KBM-7 (cell line): Measurements from ENCODE around the gene ARSI.
"Not testable (repeated sequence)": the region's sequence is repeated elsewhere in the genome, so short reads cannot be mapped to it uniquely, and the experiment has no call there.

ENCODE experiments used
- DNase-seq: peaks from one replicate; pipeline ENCODE4 v3.0.0-alpha.2; 2015
- in situ Hi-C: fragments of 300-500 bp; cut with MboI; formaldehyde crosslinking; loops from 2 replicates; pipeline ENCODE4 v1.14.3; 2020; ENCODE audit warnings: low sequenced_read_pairs, low pct_unique_long_range_greater_than_20kb, mixed read lengths

The ARSI gene

GRCh38 chr5:150258130-150258529 lies 44.6 kb downstream of the ARSI start:
- DNase-seq: no peak
- in situ Hi-C loops: no loop called here

DNA sequence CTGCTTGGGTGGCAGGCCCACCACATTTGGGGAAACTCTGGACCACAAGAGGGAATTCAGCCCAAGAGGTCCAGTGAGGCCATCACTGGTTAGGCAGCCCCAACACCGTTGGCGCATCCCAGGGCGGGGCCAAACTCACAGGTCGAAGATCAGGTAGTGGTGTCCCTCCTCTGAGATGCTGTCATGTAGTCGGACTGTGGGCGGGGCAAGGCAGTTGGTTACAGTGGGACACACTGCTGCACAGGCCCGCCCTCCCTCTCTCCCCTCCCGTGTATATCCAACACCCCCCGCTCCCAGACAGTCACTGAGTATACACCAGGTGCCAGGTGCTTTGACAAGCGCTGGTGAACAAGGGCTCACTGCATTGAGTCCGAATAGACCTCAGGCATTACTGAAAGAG lies 45.3 kb downstream of the ARSI start:
- in situ Hi-C loops: no loop called here
- no peak for DNase-seq

GRCh38 chr5:150256410-150257064 lies 46.2 kb downstream of the ARSI start:
- in situ Hi-C loops: no loop called here
- no peak for DNase-seq

- DNase-seq: no peak
Measured at GRCh38 chr5:150255659-150256409, 46.9 kb downstream of the ARSI start.

GRCh38 chr5:150254774-150255173 lies 47.9 kb downstream of the ARSI start:
- DNase-seq: no peak
- in situ Hi-C loops: no loop called here

More at GRCh38 chr5:150255659-150256409, 46.9 kb downstream of the ARSI start:
- in situ Hi-C loops: no loop called here

DNA sequence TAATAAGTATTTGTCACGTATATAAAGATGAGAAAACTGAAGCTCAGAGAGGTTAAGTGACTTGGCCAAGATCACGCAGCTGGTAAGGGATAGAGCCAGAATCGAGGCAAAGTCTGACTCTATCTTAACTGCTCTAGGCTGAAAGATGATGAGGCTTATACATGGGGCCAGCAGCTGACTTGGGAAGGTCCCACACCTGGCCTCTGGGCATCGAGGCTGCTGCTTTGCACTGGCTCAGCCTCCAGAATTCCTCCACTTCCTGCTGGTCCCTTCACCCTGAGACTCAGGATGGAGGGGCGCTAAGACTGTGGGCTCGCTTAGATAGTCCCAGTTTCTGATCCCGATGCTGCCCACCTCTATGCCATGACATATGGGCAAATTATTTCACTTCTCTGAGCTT lies 48.3 kb downstream of the ARSI start:
- DNase-seq: no peak
- in situ Hi-C loops: no loop called here

DNA sequence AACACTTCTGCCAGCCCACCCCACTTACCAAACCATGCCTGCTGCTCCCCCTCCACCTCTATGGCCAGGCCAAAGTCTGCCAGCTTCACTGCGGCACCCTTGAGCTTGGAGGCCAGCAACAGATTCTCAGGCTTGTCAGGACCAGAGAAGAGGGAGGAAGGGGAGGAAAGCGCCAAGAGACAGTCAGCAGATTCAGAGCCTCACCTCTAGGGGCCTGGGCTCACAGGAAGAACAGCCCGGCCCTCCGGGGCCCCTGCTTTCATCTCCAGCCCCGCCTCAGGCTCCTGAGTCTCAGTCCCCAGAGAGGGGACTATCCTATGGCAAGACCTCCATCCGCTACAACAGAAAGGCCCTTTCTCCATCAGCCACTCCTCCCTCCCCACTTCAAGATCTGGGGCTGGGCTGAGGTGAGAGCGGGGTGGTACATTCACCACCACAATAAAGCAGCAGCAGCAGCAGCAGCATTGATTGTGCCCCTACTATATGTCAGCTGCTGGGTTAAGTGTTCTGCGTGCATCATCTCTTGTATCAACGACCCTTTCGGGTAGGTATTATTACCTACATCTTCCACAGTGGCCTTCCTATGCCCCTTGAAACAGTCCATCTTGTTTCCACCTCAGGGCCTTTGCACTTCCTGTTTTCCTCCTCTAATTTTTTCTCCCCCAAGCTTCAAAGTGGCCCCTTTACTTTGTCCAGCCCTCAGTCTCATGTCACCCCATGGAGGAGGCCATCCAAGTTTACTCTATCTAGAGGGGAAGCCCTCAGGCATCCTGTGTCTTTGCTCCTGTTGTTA lies 49.1 kb downstream of the ARSI start:
- no peak for DNase-seq
- in situ Hi-C loops: no loop called here

DNA sequence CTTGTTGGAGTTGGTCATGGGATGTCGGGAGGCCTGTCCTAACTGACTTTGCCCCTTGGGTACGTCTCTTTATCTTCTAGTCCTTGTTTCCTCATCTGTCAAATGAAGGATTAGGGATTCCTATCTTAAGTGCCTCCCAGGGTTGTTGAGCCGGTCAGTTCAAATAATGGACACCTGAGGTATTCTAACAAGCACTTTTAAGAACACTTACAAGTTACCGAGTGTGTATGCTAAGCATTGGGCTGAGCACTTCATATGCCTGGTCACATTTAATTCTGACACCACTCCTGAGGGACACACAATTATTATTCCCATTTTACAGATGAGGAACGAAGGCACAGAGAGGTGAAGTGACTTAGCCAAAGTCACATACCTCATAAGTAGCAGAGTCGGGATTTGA lies 50.2 kb downstream of the ARSI start:
- DNase-seq: no peak
- in situ Hi-C loops: no loop called here

GRCh38 chr5:150251504-150251903 lies 51.2 kb downstream of the ARSI start:
- in situ Hi-C loops: no loop called here
- no peak for DNase-seq

DNA sequence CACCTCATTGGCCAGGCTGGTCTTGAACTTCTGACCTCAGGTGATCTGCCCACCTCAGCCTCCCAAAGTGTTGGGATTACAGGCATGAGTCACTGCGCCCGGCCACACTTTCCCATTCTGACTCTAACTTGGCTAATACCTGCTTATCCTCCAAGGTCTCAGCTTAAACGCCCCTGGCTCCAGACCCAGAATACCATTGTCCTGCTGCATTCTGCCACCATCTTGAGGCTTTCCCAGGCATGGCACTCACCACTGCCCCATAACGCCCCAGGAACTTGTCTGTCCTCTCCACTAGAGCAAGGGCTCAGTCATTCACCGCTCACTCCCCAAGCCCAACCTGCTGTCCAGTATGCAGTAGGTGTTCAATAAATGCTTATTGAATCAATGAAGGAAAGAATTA lies 53.0 kb downstream of the ARSI start:
- in situ Hi-C loops: no loop called here
- DNase-seq: no peak

- in situ Hi-C loops: no loop called here
- DNase-seq: no peak
Measured at GRCh38 chr5:150248946-150249345, 53.8 kb downstream of the ARSI start.

- DNase-seq, in situ Hi-C loops: not testable (repeated sequence)
Measured at GRCh38 chr5:150248493-150248892, 54.2 kb downstream of the ARSI start.

- in situ Hi-C loops: no loop called here
Measured at GRCh38 chr5:150247726-150248125, 55.0 kb downstream of the ARSI start.

DNA sequence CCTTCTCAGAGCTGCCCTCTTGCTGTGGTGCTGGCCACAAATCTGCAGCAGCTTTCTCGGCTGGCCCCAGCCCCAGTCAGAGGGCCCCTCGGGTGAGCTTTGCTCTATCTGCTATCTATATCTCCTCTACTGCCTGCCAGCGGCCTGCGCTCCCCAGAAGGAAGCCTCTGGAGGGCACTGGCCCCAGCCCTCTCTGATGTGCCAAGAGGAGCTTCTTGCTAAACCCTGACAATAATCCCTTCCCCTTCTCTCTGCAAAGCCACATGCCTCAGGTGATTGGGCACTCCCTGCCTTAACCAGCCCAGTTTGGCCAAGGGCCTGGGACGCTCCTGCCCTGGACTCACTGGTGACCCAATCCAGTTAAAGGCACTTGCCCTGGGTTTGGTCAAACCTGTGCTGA lies 55.9 kb downstream of the ARSI start:
- in situ Hi-C loops: no loop called here

More at GRCh38 chr5:150247726-150248125, 55.0 kb downstream of the ARSI start:
- no peak for DNase-seq

GRCh38 chr5:150246429-150246828 lies 56.3 kb downstream of the ARSI start:
- in situ Hi-C loops: no loop called here
- no peak for DNase-seq

More for the DNA sequence above, 55.9 kb downstream of the ARSI start:
- no peak for DNase-seq
